HL-60 (cell line): Measurements from ENCODE around the gene NAE1.
A peak's percentile ranks its signal among the peaks of the same experiment; 100 is the strongest.

Experiments used
- DNase-seq, 2 experiments: peaks; one replicate each; pipeline ENCODE4 v3.0.0-alpha.2; 2010 to 2020; ENCODE audit warnings: low read depth in 1 of 2, low spot score in 1 of 2
- H3K27ac ChIP-seq: fragments of 250-450 bp; sonication (Bioruptor Pico); replicated peaks from 2 replicates; pipeline ENCODE4 v1.5.1; 2020; ENCODE audit warnings: mild to moderate bottlenecking, moderate library complexity
- H3K27me3 ChIP-seq: fragments of 250-450 bp; sonication (Bioruptor Pico); 2 replicates; pipeline ENCODE4 v1.5.1; 2021; ENCODE audit warnings: mild to moderate bottlenecking, moderate library complexity; ENCODE audit not compliant: insufficient read depth, poor library complexity, severe bottlenecking
- H3K4me3 ChIP-seq: replicated peaks from 2 replicates; pipeline ENCODE4 v1.5.1; 2011; ENCODE audit warnings: mild to moderate bottlenecking, control low read depth, low read length; ENCODE audit not compliant: insufficient read depth
- CTCF ChIP-seq: IDR thresholded peaks from one replicate; pipeline ENCODE4 v1.5.1; 2011; ENCODE audit warnings: low read length, control low read depth, inconsistent platforms; ENCODE audit not compliant: insufficient read depth
- GABPA ChIP-seq: IDR thresholded peaks from 2 replicates; pipeline ENCODE4 v1.6.1; 2012; ENCODE audit warnings: low read depth
- POLR2AphosphoS5 ChIP-seq: IDR thresholded peaks from 2 replicates; pipeline ENCODE4 v1.6.1; 2012; ENCODE audit warnings: low read depth
- SPI1 ChIP-seq: IDR thresholded peaks from 2 replicates; pipeline ENCODE4 v1.6.1; 2012; ENCODE audit warnings: low read depth, mild to moderate bottlenecking, borderline replicate concordance
- TF ChIP-seq, protein P1 (sequence below): IDR thresholded peaks from 2 replicates; pipeline ENCODE4 v1.6.1; 2012; ENCODE audit warnings: low read depth; ENCODE audit not compliant: insufficient replicate concordance

The NAE1 gene

DNA sequence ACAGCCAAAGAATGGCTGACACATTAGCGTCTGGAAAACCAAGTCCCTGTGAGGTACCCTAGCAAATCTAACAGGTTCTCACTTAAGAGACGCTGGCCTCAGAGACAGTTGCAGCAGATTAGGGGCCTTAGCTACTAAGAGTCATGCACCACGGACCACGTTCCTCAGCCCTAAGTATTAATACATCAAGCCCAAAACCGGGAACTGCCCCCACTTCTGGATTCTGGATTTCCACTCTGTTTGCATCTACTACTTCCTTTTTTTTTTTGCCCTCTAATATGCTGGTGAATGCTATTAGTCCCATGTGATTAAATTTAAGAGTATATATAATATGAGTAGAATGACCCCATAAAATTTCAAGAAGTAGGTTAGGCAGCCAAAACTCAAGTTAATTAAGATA lies 28.6 kb downstream of the NAE1 start:
- DNase-seq: peak in 1 of 2 experiments; percentile 32
- TF ChIP-seq SPI1 (peak; percentile 67; the same call in 1 of the 2 replicates), CTCF (no peak)
- no peaks in the 10 kb centered on the region for H3K27me3 ChIP-seq

GRCh38 chr16:66801320-66802105 lies 29.3 kb downstream of the NAE1 start, which contains the start of gene TERB1:
Gene TERB1 (minus strand): TSS chr16:66801584. CDS start chr16:66796798, 4,786 bp downstream.
- Histone ChIP-seq H3K27ac (no peak within 1 kb of the TSS), H3K27me3 (no peaks in the 10 kb centered on the region), H3K4me3 (no peak within 1 kb of the TSS)
- no peak for TF ChIP-seq GABPA
- TF ChIP-seq, protein P1, sequence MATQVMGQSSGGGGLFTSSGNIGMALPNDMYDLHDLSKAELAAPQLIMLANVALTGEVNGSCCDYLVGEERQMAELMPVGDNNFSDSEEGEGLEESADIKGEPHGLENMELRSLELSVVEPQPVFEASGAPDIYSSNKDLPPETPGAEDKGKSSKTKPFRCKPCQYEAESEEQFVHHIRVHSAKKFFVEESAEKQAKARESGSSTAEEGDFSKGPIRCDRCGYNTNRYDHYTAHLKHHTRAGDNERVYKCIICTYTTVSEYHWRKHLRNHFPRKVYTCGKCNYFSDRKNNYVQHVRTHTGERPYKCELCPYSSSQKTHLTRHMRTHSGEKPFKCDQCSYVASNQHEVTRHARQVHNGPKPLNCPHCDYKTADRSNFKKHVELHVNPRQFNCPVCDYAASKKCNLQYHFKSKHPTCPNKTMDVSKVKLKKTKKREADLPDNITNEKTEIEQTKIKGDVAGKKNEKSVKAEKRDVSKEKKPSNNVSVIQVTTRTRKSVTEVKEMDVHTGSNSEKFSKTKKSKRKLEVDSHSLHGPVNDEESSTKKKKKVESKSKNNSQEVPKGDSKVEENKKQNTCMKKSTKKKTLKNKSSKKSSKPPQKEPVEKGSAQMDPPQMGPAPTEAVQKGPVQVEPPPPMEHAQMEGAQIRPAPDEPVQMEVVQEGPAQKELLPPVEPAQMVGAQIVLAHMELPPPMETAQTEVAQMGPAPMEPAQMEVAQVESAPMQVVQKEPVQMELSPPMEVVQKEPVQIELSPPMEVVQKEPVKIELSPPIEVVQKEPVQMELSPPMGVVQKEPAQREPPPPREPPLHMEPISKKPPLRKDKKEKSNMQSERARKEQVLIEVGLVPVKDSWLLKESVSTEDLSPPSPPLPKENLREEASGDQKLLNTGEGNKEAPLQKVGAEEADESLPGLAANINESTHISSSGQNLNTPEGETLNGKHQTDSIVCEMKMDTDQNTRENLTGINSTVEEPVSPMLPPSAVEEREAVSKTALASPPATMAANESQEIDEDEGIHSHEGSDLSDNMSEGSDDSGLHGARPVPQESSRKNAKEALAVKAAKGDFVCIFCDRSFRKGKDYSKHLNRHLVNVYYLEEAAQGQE: no peak
- TF ChIP-seq SPI1: no peak
- no peak for TF ChIP-seq POLR2AphosphoS5
- TF ChIP-seq CTCF: no peak
- DNase-seq: no peak

More for the DNA sequence above, 28.6 kb downstream of the NAE1 start:
- Histone ChIP-seq H3K4me3 (no peak overlapping the region), H3K27ac (no peak overlapping the region)

- H3K4me3 ChIP-seq: no peak overlapping the region
- H3K27ac ChIP-seq: no peak overlapping the region
- TF ChIP-seq CTCF (no peak), POLR2AphosphoS5 (no peak), SPI1 (no peak), GABPA (no peak)
- TF ChIP-seq, protein P1: no peak
- no peak for DNase-seq
- no peaks in the 10 kb centered on the region for H3K27me3 ChIP-seq
Observed at GRCh38 chr16:66800856-66801255, 29.9 kb downstream of the NAE1 start.
